Kidney (tissue), 14 donors: Measurements from ENCODE around the gene TNRC18. TPM values are rescaled to one million over a fixed set of nuclear protein-coding genes. Genes with fewer than 3 reads are reported as not detected.

Source experiments
- DNase-seq, 5 donors: peaks; one replicate each; pipeline ENCODE4 v3.0.0-alpha.2; 2013 to 2020
- FAIRE-seq: peaks from 2 replicates; lab custom pipeline; 2012; peaks lifted over from hg19 to GRCh38; lab: Jason Lieb, UNC
- H3K27ac ChIP-seq, 2 donors: one replicate each; pipeline ENCODE4 v1.7.0; 2013; ENCODE audit warnings: low read depth in 2 of 2, low read length in 2 of 2, inconsistent platforms in 1 of 2
- H3K27me3 ChIP-seq: one replicate; pipeline ENCODE4 v1.7.1; 2013; ENCODE audit warnings: low read length, inconsistent platforms; ENCODE audit not compliant: control insufficient read depth, insufficient read depth
- H3K36me3 ChIP-seq, 3 donors: one replicate each; pipeline versions ENCODE4 v1.7.0 to v1.7.1; 2013; ENCODE audit warnings: low read length in 3 of 3, control low read depth in 1 of 3, inconsistent platforms in 1 of 3; ENCODE audit not compliant: insufficient read depth in 3 of 3, control insufficient read depth in 2 of 3
- H3K4me1 ChIP-seq, 3 donors: one replicate each; pipeline versions ENCODE4 v1.7.0 to v1.7.1; 2013; ENCODE audit warnings: low read length in 3 of 3, inconsistent platforms in 1 of 3, low read depth in 1 of 3; ENCODE audit not compliant: control insufficient read depth in 2 of 3, insufficient read depth in 2 of 3
- H3K4me3 ChIP-seq, 3 donors: one replicate each; pipeline versions ENCODE4 v1.7.0 to v1.8.1; 2013; ENCODE audit warnings: low read length in 3 of 3, control low read depth in 1 of 3, inconsistent platforms in 1 of 3
- H3K9ac ChIP-seq, 3 donors: one replicate each; pipeline versions ENCODE4 v1.7.0 to v1.7.1; 2013; ENCODE audit warnings: low read length in 3 of 3, control low read depth in 1 of 3, inconsistent platforms in 1 of 3
- H3K9me3 ChIP-seq, 3 donors: one replicate each; pipeline versions ENCODE4 v1.7.0 to v1.7.1; 2013; ENCODE audit warnings: low read length in 3 of 3, control low read depth in 1 of 3, inconsistent platforms in 1 of 3; ENCODE audit not compliant: control insufficient read depth in 2 of 3, insufficient read depth in 1 of 3
- CTCF ChIP-seq: IDR thresholded peaks from 3 replicates; pipeline ENCODE4 v1.5.1; 2012; ENCODE audit warnings: mild to moderate bottlenecking, moderate library complexity, borderline replicate concordance; ENCODE audit not compliant: insufficient read depth; ENCODE audit errors: extremely low read depth
- intact Hi-C: fragments of 100-400 bp; cut with DNase I; formaldehyde crosslinking; loops from one replicate; pipeline ENCODE4 v1.11.1; 2022
- polyA plus RNA-seq: library from polyadenylated mRNA; stranded (reverse); fragments of 350-450 nt; fragmentation: Illumina TruSeq; extraction: RNeasy Lipid Tissue Mini Kit (QIAGEN cat#74804); gene quantifications from one replicate; pipeline ENCODE4 v1.2.3, GENCODE V29; 2014; ENCODE audit warnings: low read depth, low replicate concordance; ENCODE audit not compliant: insufficient read depth
- total RNA-seq: library from RNA; stranded (reverse); fragmentation: NEBNext Ultra II Directional; extraction: Animal tissue kit (Norgen Biotek cat#: 25700); gene quantifications from one replicate; pipeline ENCODE4 v1.2.1, GENCODE V29; 2021
- donor health status: control.
- donor health status: control.
- donor health status: control.
- donor health status: control.
- donor health status: control.
- donor health status: DM: yes; HTN: yes; CAD: no.
- donor health status: Normal renal cell carcinoma (clear cell type).

TNRC18 gene
- total and polyA plus RNA-seq, 2 donors from 2014 or later = 12.5 to 125 TPM

GRCh38 chr7:5437348-5437892, 13.8 kb upstream of the TNRC18 start:
- H3K4me1 ChIP-seq = no peaks in the 10 kb centered on the region
- H3K27ac ChIP-seq = no peak overlapping the region
- FAIRE-seq = no peak
- intact Hi-C loops = no loop called here
- no peaks in the 10 kb centered on the region for H3K36me3 ChIP-seq
- no peak overlapping the region for H3K9ac ChIP-seq
- DNase-seq = no peak
- no peak for TF ChIP-seq CTCF
- peaks cover 0 to 6% (median 0%) of the 10 kb centered on the region in 3 donors for H3K9me3 ChIP-seq
- no peaks in the 10 kb centered on the region for H3K27me3 ChIP-seq
- H3K4me3 ChIP-seq = no peak overlapping the region

GRCh38 chr7:5436003-5436678, 12.5 kb upstream of the TNRC18 start:
- no peak for DNase-seq
- FAIRE-seq = no peak
- H3K36me3 ChIP-seq = no peaks in the 10 kb centered on the region
- no peak overlapping the region for H3K27ac ChIP-seq
- H3K9ac ChIP-seq = no peak overlapping the region
- peaks cover 0 to 6% (median 0%) of the 10 kb centered on the region in 3 donors for H3K9me3 ChIP-seq
- no peaks in the 10 kb centered on the region for H3K27me3 ChIP-seq
- no peak overlapping the region for H3K4me3 ChIP-seq
- no peaks in the 10 kb centered on the region for H3K4me1 ChIP-seq
- no peak for TF ChIP-seq CTCF
- intact Hi-C loops = no loop called here

- DNase-seq (no peak), FAIRE-seq (no peak)
- H3K36me3 ChIP-seq = no peaks in the 10 kb centered on the region
Observed at GRCh38 chr7:5435291-5436002, 11.8 kb upstream of the TNRC18 start.

More at GRCh38 chr7:5435291-5436002, 11.8 kb upstream of the TNRC18 start:
- no peak overlapping the region for H3K9ac ChIP-seq
- H3K27me3 ChIP-seq = no peaks in the 10 kb centered on the region
- intact Hi-C loops = no loop called here
- no peak for TF ChIP-seq CTCF
- H3K27ac ChIP-seq = no peak overlapping the region
- H3K9me3 ChIP-seq = peaks cover 0 to 6% (median 0%) of the 10 kb centered on the region in 3 donors
- H3K4me1 ChIP-seq = peaks cover 0 to 2% (median 0%) of the 10 kb centered on the region in 3 donors
- no peak overlapping the region for H3K4me3 ChIP-seq
